OCI-LY3 (cell line): ENCODE results near the gene LIM2.

Source experiments
- EZH2phosphoT487 ChIP-seq: fragments of 200-600 bp; shearing (Covaris generic); IDR thresholded peaks from 2 replicates; pipeline ENCODE4 v1.6.1; 2018; ENCODE audit warnings: antibody characterized with exemption, mixed run types, low read depth
- TF ChIP-seq, protein P1 (sequence below): fragments of 200-600, 300-600 bp; sonication (generic); IDR thresholded peaks from 2 replicates; pipeline ENCODE4 v1.5.1; 2014; ENCODE audit warnings: antibody characterized with exemption, low read length, low read depth

DNA sequence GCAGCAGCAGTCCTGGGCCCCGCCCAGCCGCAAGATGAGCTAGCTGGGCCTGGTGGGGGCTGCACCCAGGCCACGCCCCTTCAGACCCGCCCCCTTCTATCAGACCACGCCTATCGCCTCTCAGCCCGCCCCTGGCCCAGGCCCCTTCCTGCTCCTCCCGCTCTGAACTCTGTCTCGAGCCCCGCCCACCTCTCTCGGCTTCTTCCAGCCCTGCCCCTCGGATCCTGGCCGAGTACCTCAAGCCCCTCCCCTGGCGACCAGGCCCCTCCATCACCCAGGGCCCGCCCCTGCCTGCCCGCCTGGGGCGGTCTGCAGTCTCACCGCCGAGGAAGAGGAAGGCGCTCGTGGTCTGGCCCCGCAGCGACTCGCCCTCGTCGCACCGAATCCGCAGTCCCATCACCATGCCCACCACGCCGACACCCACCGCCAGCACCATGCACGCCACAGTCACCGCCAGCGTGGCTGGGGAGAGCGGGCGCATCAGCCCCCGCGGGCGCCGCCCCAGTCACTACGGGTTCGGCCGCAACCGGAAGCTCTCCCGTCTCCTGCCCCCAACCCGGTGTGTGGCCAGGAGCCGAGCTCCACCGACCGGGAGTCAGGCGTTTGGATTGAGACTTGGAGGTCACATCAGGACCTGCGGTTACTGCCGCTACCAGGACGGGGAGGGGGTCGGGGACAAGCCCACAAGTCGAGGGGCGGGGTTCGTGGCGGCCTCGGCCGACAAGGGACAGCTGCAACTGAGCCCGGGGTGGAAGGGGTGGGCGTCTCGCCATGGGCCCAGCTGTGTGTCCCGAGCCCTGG lies 20.0 kb downstream of the LIM2 start:
- TF ChIP-seq, protein P1, sequence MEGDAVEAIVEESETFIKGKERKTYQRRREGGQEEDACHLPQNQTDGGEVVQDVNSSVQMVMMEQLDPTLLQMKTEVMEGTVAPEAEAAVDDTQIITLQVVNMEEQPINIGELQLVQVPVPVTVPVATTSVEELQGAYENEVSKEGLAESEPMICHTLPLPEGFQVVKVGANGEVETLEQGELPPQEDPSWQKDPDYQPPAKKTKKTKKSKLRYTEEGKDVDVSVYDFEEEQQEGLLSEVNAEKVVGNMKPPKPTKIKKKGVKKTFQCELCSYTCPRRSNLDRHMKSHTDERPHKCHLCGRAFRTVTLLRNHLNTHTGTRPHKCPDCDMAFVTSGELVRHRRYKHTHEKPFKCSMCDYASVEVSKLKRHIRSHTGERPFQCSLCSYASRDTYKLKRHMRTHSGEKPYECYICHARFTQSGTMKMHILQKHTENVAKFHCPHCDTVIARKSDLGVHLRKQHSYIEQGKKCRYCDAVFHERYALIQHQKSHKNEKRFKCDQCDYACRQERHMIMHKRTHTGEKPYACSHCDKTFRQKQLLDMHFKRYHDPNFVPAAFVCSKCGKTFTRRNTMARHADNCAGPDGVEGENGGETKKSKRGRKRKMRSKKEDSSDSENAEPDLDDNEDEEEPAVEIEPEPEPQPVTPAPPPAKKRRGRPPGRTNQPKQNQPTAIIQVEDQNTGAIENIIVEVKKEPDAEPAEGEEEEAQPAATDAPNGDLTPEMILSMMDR, result no peak
- no peak for TF ChIP-seq EZH2phosphoT487
